ENCODE data around the gene RAB3A. TPM values are rescaled to one million over a fixed set of nuclear protein-coding genes. Genes with fewer than 3 reads are reported as not detected.

The RAB3A gene
- total RNA-seq = under 1 TPM in 3 of 4 donors, not detected in 1; 0.30 to 0.76 (median 0.44) TPM

- WGBS, 2 donors = 0% methylated on average over 1 of the region's 50 CpGs; no CpG with 5 or more reads in 1 of the 2 donors
- no peaks in the 10 kb centered on the region for H3K9me3 ChIP-seq
- peaks cover 0 to 4% (median 0%) of the 10 kb centered on the region in 4 donors for H3K27me3 ChIP-seq
- H3K36me3 ChIP-seq = peaks cover 0 to 16% (median 0%) of the 10 kb centered on the region in 3 donors
- TF ChIP-seq POLR2A (IDR thresholded peaks at IDR 0.05) (peak in 1 of 4 donors; percentile 72), CTCF (IDR thresholded peaks at IDR 0.05) (peak in 1 of 6 experiments; percentile 26)
- intact Hi-C loops (cut with DNase I) = no loop called here
- H3K4me3 ChIP-seq = peak within 1 kb of the TSS; percentile 66 to 86 (median 74)
- peaks cover 13 to 50% (median 19%) of the 10 kb centered on the region in 3 donors for H3K4me1 ChIP-seq
- peak; percentile 100 for DNase-seq
- peak within 1 kb of the TSS; percentile 85 to 99 (median 97) for H3K27ac ChIP-seq
These were observed at the start of gene RAB3A for GRCh38 chr19:18203863-18204393. TSS of gene RAB3A (minus strand) at chr19:18204042. CDS start at chr19:18202740, 1,302 bp downstream.

- H3K27ac ChIP-seq = peak overlapping the region in 2 of 4 donors; percentile 75 to 80
- H3K27me3 ChIP-seq = peaks cover 0 to 12% (median 0%) of the 10 kb centered on the region in 4 donors
- no peaks in the 10 kb centered on the region for H3K9me3 ChIP-seq
- 79 to 93% methylated on average over 3 to 4 of the region's 4 CpGs for WGBS, 2 donors
- H3K4me3 ChIP-seq = no peak overlapping the region
- intact Hi-C loops (cut with DNase I) = loop anchor here (10.0 kb wide), 1 partner anchor 138 kb away; no protein-coding TSS in a partner anchor
- no peak for TF ChIP-seq POLR2A (IDR thresholded peaks at IDR 0.05)
- peaks cover 0 to 11% (median 0%) of the 10 kb centered on the region in 3 donors for H3K36me3 ChIP-seq
- H3K4me1 ChIP-seq = peaks cover 5 to 39% (median 7%) of the 10 kb centered on the region in 3 donors
- no peak for DNase-seq
These were observed 49.3 kb upstream of the RAB3A start for GRCh38 chr19:18253130-18253529.

GRCh38 chr19:18252370-18252717 lies 48.5 kb upstream of the RAB3A start:
- peaks cover 5 to 39% (median 7%) of the 10 kb centered on the region in 3 donors for H3K4me1 ChIP-seq
- intact Hi-C loops (cut with DNase I) = loop anchor here (10.0 kb wide), 1 partner anchor 138 kb away; no protein-coding TSS in a partner anchor
- no peak for TF ChIP-seq CTCF (IDR thresholded peaks at IDR 0.05)
- no peak for TF ChIP-seq POLR2A (IDR thresholded peaks at IDR 0.05)
- DNase-seq = no peak
- no peaks in the 10 kb centered on the region for H3K9me3 ChIP-seq
- 64 to 67% methylated on average over 7 of the region's 7 CpGs for WGBS, 2 donors
- H3K27ac ChIP-seq = no peak overlapping the region
- peaks cover 0 to 3% (median 0%) of the 10 kb centered on the region in 3 donors for H3K36me3 ChIP-seq
- H3K27me3 ChIP-seq = peaks cover 0 to 12% (median 0%) of the 10 kb centered on the region in 4 donors
- no peak overlapping the region for H3K4me3 ChIP-seq

DNA sequence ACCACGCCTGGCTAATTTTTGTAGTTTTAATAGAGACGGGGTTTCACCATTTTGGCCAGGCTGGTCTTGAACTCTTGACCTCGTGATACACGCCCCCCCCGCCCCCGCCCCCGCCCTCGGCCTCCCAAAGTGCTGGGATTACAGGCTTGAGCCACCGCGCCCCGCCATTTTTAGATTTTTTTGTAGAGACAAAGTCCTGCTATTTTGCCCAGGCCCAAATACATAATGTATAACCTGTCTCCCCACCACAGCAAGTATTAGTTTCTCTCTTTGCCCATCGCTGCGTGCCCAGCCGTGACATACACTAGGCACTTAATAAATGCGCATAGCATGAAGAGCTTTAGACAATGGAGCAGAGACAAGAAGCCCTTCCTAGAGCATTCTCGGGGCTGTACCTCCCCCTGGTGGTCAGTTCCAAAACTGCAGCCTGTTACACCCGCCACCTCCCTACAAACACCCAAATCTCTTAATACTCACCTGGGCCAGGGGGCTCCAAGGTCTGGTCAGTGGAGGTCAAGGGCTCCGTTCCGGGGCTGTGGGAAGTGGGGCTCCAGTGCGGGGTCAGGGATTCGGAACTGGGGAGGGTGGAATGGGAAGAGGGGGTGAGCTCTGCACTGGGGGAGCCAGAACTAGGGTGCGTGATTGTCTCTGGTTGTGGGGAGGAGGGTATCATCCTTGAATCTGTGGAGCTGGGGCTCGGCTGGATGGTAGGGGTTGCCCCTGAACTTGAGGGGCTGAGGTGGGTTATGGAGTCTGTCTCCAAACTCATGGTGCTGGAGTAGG lies 47.9 kb upstream of the RAB3A start:
- intact Hi-C loops (cut with DNase I) = loop anchor here (10.0 kb wide), 1 partner anchor 137 kb away; no protein-coding TSS in a partner anchor
- Histone ChIP-seq H3K27me3 (peaks cover 0 to 12% (median 0%) of the 10 kb centered on the region in 4 donors), H3K4me1 (peaks cover 5 to 39% (median 7%) of the 10 kb centered on the region in 3 donors), H3K9me3 (no peaks in the 10 kb centered on the region), H3K27ac (no peak overlapping the region), H3K36me3 (no peaks in the 10 kb centered on the region), H3K4me3 (no peak overlapping the region)
- 16 to 18% methylated on average over 11 to 12 of the region's 23 CpGs for WGBS, 2 donors
- no peak for DNase-seq
- TF ChIP-seq CTCF (IDR thresholded peaks at IDR 0.05) = peak; percentile 89 to 98 (median 96)
- no peak for TF ChIP-seq POLR2A (IDR thresholded peaks at IDR 0.05)

- Histone ChIP-seq H3K27me3 (peaks cover 0 to under 1% (median 0%) of the 10 kb centered on the region in 4 donors), H3K9me3 (no peaks in the 10 kb centered on the region), H3K36me3 (no peaks in the 10 kb centered on the region), H3K4me1 (peaks cover 1 to 28% (median 3%) of the 10 kb centered on the region in 3 donors), H3K4me3 (no peak overlapping the region), H3K27ac (no peak overlapping the region)
- WGBS, 2 donors = 79 to 84% methylated on average over 4 to 5 of the region's 5 CpGs
- DNase-seq = no peak
- intact Hi-C loops (cut with DNase I) = loop anchor here (5.0 to 10.0 kb wide), 2 partner anchors 38 to 135 kb away; no protein-coding TSS in a partner anchor
- TF ChIP-seq POLR2A (IDR thresholded peaks at IDR 0.05) (no peak), CTCF (IDR thresholded peaks at IDR 0.05) (no peak)
These were observed 46.0 kb upstream of the RAB3A start for GRCh38 chr19:18249834-18250233.

All from esophagus squamous epithelium (tissue), 5 donors.